ENCODE measurements around the gene GAL3ST3. TPM values are rescaled to one million over a fixed set of nuclear protein-coding genes. Genes with fewer than 3 reads are reported as not detected.
A peak's percentile ranks its signal among the peaks of the same experiment; 100 is the strongest.

GAL3ST3 gene
- total RNA-seq, 1 experiment from 2014 or later = 1.8 TPM

DNA sequence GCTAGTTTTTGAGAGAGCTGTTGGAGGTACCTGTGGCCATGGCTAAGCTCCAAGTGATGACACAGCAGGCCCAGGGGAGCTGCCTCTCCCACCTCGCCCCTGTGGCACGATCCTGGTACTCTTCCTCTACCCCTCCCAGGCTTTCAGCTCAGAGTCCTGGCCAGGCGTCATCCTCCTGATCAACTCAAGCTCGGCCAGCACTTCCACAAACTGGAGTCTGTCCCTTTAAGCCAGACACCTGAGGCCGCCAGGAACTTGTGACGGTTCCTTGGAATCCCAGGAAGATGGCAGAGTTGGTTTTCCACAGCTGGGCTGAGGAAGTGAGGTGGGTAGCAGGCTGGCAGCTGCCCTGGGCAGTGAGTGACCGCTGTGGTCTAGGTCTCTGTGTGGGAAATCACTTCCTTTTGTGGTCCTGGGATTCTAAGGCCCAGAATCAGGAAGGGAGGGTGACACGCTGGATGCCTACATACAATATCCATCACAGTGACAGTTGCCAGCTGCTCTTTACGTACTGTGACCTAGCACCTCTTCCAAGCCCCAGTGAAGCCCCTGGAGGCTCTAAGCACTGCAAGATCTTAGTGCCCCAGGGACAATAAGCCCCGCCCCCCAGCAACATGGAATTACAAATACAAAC, 40.4 kb downstream of the GAL3ST3 start:
- no peaks in the 10 kb centered on the region for H3K4me1 ChIP-seq (ENCODE audit: insufficient read depth, low read length, poor library complexity, severe bottlenecking)
- ChIA-PET CTCF (interaction anchor here (0.6 to 1.2 kb wide), 2 partner anchors 13 to 149 kb away, joined by 3 to 4 read pairs; no protein-coding TSS in a partner anchor), POLR2A (ENCODE audit: low non-redundant PET) (interaction anchor here (0.7 kb wide), 1 partner anchor 116 kb away, joined by 3 read pairs; no protein-coding TSS in a partner anchor)
- intact Hi-C loops (cut with micrococcal nuclease; ENCODE audit: unreplicated experiment) = no loop called here
- peak; percentile 50 for DNase-seq (ENCODE audit: low spot score)
- TF ChIP-seq EZH2 (IDR thresholded peaks at IDR 0.05; ENCODE audit: borderline replicate concordance, low read depth, low read length, poor library complexity, severe bottlenecking) = no peak
- TF ChIP-seq, protein P1, sequence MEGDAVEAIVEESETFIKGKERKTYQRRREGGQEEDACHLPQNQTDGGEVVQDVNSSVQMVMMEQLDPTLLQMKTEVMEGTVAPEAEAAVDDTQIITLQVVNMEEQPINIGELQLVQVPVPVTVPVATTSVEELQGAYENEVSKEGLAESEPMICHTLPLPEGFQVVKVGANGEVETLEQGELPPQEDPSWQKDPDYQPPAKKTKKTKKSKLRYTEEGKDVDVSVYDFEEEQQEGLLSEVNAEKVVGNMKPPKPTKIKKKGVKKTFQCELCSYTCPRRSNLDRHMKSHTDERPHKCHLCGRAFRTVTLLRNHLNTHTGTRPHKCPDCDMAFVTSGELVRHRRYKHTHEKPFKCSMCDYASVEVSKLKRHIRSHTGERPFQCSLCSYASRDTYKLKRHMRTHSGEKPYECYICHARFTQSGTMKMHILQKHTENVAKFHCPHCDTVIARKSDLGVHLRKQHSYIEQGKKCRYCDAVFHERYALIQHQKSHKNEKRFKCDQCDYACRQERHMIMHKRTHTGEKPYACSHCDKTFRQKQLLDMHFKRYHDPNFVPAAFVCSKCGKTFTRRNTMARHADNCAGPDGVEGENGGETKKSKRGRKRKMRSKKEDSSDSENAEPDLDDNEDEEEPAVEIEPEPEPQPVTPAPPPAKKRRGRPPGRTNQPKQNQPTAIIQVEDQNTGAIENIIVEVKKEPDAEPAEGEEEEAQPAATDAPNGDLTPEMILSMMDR (conservative IDR thresholded peaks at IDR 0.05; ENCODE audit: low read depth, low read length) = no peak
- H3K27ac ChIP-seq (ENCODE audit: low read depth, low read length, poor library complexity, severe bottlenecking) = no peak overlapping the region
- no peak overlapping the region for H3K4me3 ChIP-seq (ENCODE audit: low read depth, low read length, poor library complexity, severe bottlenecking)
- no peaks in the 10 kb centered on the region for H3K27me3 ChIP-seq (replicated peaks; ENCODE audit: insufficient read depth, low read depth, low read length, poor library complexity)
- no peaks in the 10 kb centered on the region for H3K9me3 ChIP-seq (ENCODE audit: low read depth, low read length, poor library complexity, severe bottlenecking)
- H3K36me3 ChIP-seq (ENCODE audit: insufficient read depth, low read length, poor library complexity, severe bottlenecking) = peaks cover 20% of the 10 kb centered on the region
- BruUV-seq (replicated peaks) = no TSS peak

DNA sequence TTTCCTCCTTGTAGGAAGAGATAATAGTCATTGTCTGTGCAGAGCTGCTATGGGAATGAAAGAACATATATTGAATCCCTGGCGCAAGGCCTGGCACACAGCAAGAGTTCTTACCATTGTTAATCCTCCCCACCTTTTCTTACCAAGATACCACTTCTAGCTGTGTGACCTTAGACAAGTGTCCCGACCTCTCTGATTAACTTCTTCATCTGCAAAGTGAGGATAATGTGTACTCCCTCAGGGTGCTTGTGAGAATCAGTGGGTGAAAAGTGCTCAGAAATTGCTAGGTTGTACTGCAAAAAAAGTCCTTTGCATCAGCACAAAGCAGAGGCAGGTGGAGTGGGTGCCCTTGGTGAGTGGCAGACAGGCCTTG, 40.9 kb downstream of the GAL3ST3 start:
- BruUV-seq (replicated peaks) = no TSS peak
- H3K27ac ChIP-seq (ENCODE audit: low read depth, low read length, poor library complexity, severe bottlenecking) = no peak overlapping the region
- CTCF ChIA-PET = interaction anchor here (1.2 kb wide), 1 partner anchor 14 kb away, joined by 3 read pairs; no protein-coding TSS in a partner anchor

DNA sequence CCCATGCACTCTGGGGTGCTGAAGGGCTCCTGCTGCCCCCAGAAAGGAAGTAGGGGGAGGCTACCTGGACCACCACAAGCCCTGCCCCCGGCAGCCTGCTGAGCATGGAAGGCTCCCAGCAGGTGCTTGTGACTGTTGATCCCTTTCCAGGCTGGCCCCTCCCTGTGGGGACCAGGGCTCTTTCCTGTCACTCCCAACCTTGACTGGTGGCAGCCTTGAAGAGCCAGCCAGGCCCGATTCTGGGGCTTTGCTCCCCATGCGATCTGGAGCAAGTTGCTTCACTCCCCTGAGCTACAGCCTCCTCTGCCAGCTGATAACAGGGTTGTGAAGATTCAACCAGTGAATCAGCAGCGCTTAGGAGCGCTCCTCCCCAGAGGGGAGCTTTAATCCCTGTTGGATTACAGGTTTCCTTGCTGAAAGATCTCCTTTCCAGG, 41.7 kb downstream of the GAL3ST3 start:
- CTCF ChIA-PET = no interaction called here

More for the DNA sequence above, 40.9 kb downstream of the GAL3ST3 start:
- intact Hi-C loops (cut with micrococcal nuclease; ENCODE audit: unreplicated experiment) = no loop called here
- peaks cover 3% of the 10 kb centered on the region for H3K4me1 ChIP-seq (ENCODE audit: insufficient read depth, low read length, poor library complexity, severe bottlenecking)
- H3K9me3 ChIP-seq (ENCODE audit: low read depth, low read length, poor library complexity, severe bottlenecking) = no peaks in the 10 kb centered on the region
- no peak for TF ChIP-seq EZH2 (IDR thresholded peaks at IDR 0.05; ENCODE audit: borderline replicate concordance, low read depth, low read length, poor library complexity, severe bottlenecking)
- TF ChIP-seq, protein P1 (conservative IDR thresholded peaks at IDR 0.05; ENCODE audit: low read depth, low read length) = no peak
- POLR2A ChIA-PET (ENCODE audit: low non-redundant PET) = no interaction called here
- H3K27me3 ChIP-seq (replicated peaks; ENCODE audit: insufficient read depth, low read depth, low read length, poor library complexity) = no peaks in the 10 kb centered on the region
- DNase-seq (ENCODE audit: low spot score) = no peak
- H3K4me3 ChIP-seq (ENCODE audit: low read depth, low read length, poor library complexity, severe bottlenecking) = no peak overlapping the region
- H3K36me3 ChIP-seq (ENCODE audit: insufficient read depth, low read length, poor library complexity, severe bottlenecking) = peaks cover 20% of the 10 kb centered on the region

More for the DNA sequence above, 41.7 kb downstream of the GAL3ST3 start:
- Histone ChIP-seq H3K27ac (ENCODE audit: low read depth, low read length, poor library complexity, severe bottlenecking) (no peak overlapping the region), H3K9me3 (ENCODE audit: low read depth, low read length, poor library complexity, severe bottlenecking) (no peaks in the 10 kb centered on the region), H3K4me3 (ENCODE audit: low read depth, low read length, poor library complexity, severe bottlenecking) (no peak overlapping the region), H3K27me3 (replicated peaks; ENCODE audit: insufficient read depth, low read depth, low read length, poor library complexity) (no peaks in the 10 kb centered on the region), H3K4me1 (ENCODE audit: insufficient read depth, low read length, poor library complexity, severe bottlenecking) (peaks cover 3% of the 10 kb centered on the region), H3K36me3 (ENCODE audit: insufficient read depth, low read length, poor library complexity, severe bottlenecking) (peaks cover 20% of the 10 kb centered on the region)
- TF ChIP-seq, protein P1 (conservative IDR thresholded peaks at IDR 0.05; ENCODE audit: low read depth, low read length) = no peak
- TF ChIP-seq EZH2 (IDR thresholded peaks at IDR 0.05; ENCODE audit: borderline replicate concordance, low read depth, low read length, poor library complexity, severe bottlenecking) = no peak
- no peak for DNase-seq (ENCODE audit: low spot score)
- BruUV-seq (replicated peaks) = no TSS peak
- intact Hi-C loops (cut with micrococcal nuclease; ENCODE audit: unreplicated experiment) = no loop called here
- POLR2A ChIA-PET (ENCODE audit: low non-redundant PET) = no interaction called here
